Left lung (tissue), 10 donors: ENCODE results near the gene FAM89B. TPM values are rescaled to one million over a fixed set of nuclear protein-coding genes. Genes with fewer than 3 reads are reported as not detected.

Experiments
- ATAC-seq: fragments of 200-7000 bp; cut with Tn5 transposase; one replicate; pipeline ENCODE4 v1.9.1; 2020; ENCODE audit warnings: moderate library complexity
- DNase-seq, 4 donors: peaks; one replicate each; pipeline ENCODE4 v3.0.0-alpha.2; 2013 to 2020
- H3K27ac ChIP-seq, 2 donors: fragments of 200-600 bp; sonication (generic) in 1 of 2; one replicate each; pipeline versions ENCODE4 v1.5.0 to v1.8.0; 2020 to 2021
- H3K27me3 ChIP-seq, 2 donors: fragments of 200-600 bp; sonication (generic) in 1 of 2; one replicate each; pipeline versions ENCODE4 v1.5.0 to v1.8.0; 2020 to 2021
- H3K36me3 ChIP-seq, 2 donors: fragments of 200-600 bp; sonication (generic) in 1 of 2; one replicate each; pipeline versions ENCODE4 v1.5.0 to v1.8.0; 2020 to 2021
- H3K4me1 ChIP-seq, 2 donors: fragments of 200-600 bp; one replicate each; pipeline ENCODE4 v1.8.0; 2021
- H3K4me3 ChIP-seq, 2 donors: fragments of 200-600 bp; sonication (generic) in 1 of 2; one replicate each; pipeline versions ENCODE4 v1.5.0 to v1.8.0; 2020 to 2021; ENCODE audit warnings: mild to moderate bottlenecking in 1 of 2
- H3K9me3 ChIP-seq, 2 donors: fragments of 200-600 bp; sonication (generic) in 1 of 2; one replicate each; pipeline versions ENCODE4 v1.5.0 to v1.8.0; 2020 to 2021
- CTCF ChIP-seq, 2 donors: fragments of 200-600 bp; sonication (generic) in 1 of 2; IDR thresholded peaks; one replicate each; pipeline versions ENCODE4 v1.5.0 to v1.8.0; 2021; ENCODE audit warnings: antibody characterized with exemption in 2 of 2
- intact Hi-C, 2 donors: fragments of 100-400 bp; cut with DNase I; formaldehyde crosslinking; loops; one replicate each; pipeline versions ENCODE4 v1.11.2 to v1.14.2; 2022
- polyA plus RNA-seq, 6 donors: library from polyadenylated mRNA; unstranded; fragments of 120-200 nt; gene quantifications; one replicate each; pipeline ENCODE4 v1.2.1, GENCODE V29; 2013; ENCODE audit not compliant: insufficient read length in 6 of 6
- total RNA-seq, 2 donors: library from RNA; stranded (reverse); fragmentation: NEBNext Ultra II Directional; extraction: Animal tissue kit (Norgen Biotek cat#: 25700); gene quantifications; one replicate each; pipeline ENCODE4 v1.2.1, GENCODE V29; 2021
- donor health status: DM: no; HTN: yes; CAD: no.
- donor health status: DM: no; HTN: no; CAD: no.

The FAM89B gene
- total and polyA plus RNA-seq, 8 donors, result 20.7 to 57.5 (median 34.9) TPM

- Histone ChIP-seq H3K36me3 (peaks cover 0 to 36% of the 10 kb centered on the region in 2 donors), H3K27me3 (no peaks in the 10 kb centered on the region), H3K4me1 (peaks cover 45 to 79% of the 10 kb centered on the region in 2 donors), H3K4me3 (peak within 1 kb of the TSS; percentile 68 to 91), H3K9me3 (no peaks in the 10 kb centered on the region), H3K27ac (peak within 1 kb of the TSS; percentile 89 to 99)
- intact Hi-C loops, result no loop called here
- TF ChIP-seq CTCF (IDR thresholded peaks at IDR 0.05), result no peak
- DNase-seq, result peak in 2 of 4 donors; percentile 78 to 96
- ATAC-seq, result peak; percentile 26
Measured at GRCh38 chr11:65575568-65576231, 3.4 kb downstream of the FAM89B start, which contains the start of gene EHBP1L1. Gene EHBP1L1, plus strand, starts transcription at chr11:65576053. Its CDS starts 250 bp downstream, at chr11:65576303.

- H3K27me3 ChIP-seq, result no peaks in the 10 kb centered on the region
- no peak for ATAC-seq
Measured at GRCh38 chr11:65576232-65576866, 4.0 kb downstream of the FAM89B start.

GRCh38 chr11:65576867-65577755 lies 4.8 kb downstream of the FAM89B start:
- Histone ChIP-seq H3K36me3 (peaks cover 0 to 50% of the 10 kb centered on the region in 2 donors), H3K4me3 (peak overlapping the region; percentile 68 to 91), H3K27ac (peak overlapping the region; percentile 84 to 99), H3K4me1 (peaks cover 31 to 68% of the 10 kb centered on the region in 2 donors), H3K9me3 (no peaks in the 10 kb centered on the region), H3K27me3 (no peaks in the 10 kb centered on the region)
- intact Hi-C loops, result no loop called here
- peak in 2 of 4 donors; percentile 86 to 97 for DNase-seq
- ATAC-seq, result peak; percentile 43
- no peak for TF ChIP-seq CTCF (IDR thresholded peaks at IDR 0.05)

More at GRCh38 chr11:65576232-65576866, 4.0 kb downstream of the FAM89B start:
- intact Hi-C loops, result no loop called here
- H3K4me1 ChIP-seq, result peaks cover 39 to 76% of the 10 kb centered on the region in 2 donors
- H3K9me3 ChIP-seq, result no peaks in the 10 kb centered on the region
- H3K27ac ChIP-seq, result peak overlapping the region; percentile 84 to 99
- no peak for TF ChIP-seq CTCF (IDR thresholded peaks at IDR 0.05)
- peaks cover 0 to 42% of the 10 kb centered on the region in 2 donors for H3K36me3 ChIP-seq
- peak in 1 of 4 donors; percentile 64 for DNase-seq
- peak overlapping the region; percentile 68 to 91 for H3K4me3 ChIP-seq

- Histone ChIP-seq H3K9me3 (no peaks in the 10 kb centered on the region), H3K27me3 (no peaks in the 10 kb centered on the region), H3K4me1 (peaks cover 30 to 66% of the 10 kb centered on the region in 2 donors), H3K36me3 (peaks cover 0 to 56% of the 10 kb centered on the region in 2 donors), H3K4me3 (peak overlapping the region; percentile 68 to 91), H3K27ac (peak overlapping the region; percentile 84 to 99)
- DNase-seq (no peak), ATAC-seq (no peak)
- no peak for TF ChIP-seq CTCF (IDR thresholded peaks at IDR 0.05)
- intact Hi-C loops, result no loop called here
Measured at GRCh38 chr11:65577756-65578109, 5.4 kb downstream of the FAM89B start.
